SIG-M5 treated with dmso at 0.1 percent for 504 hours (cell line): ENCODE data around the gene RGL4.

Experiments
- DNase-seq: peaks from one replicate; lab custom pipeline; 2025; ENCODE audit not compliant: unreplicated experiment; lab: John Stamatoyannopoulos, UW

RGL4 gene

DNA sequence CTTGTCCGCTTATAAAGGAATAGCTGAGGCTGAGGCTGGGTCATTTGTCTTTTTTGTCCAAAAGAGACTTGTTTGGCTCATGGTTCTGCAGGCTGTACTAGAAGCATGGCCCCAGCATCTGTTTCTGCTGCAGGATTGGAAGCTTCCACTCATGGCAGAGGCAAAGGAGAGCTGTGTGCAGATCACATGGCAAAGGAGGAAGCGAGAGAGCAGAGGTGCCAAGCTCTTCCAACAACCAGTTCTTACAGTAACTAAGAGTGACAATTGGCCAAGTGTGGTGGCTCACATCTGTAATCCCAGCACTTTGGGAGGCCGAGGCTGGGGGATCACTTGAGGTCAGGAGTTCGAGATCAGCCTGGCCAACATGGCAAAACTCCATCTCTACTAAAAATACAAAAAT lies 37.3 kb downstream of the RGL4 start:
- peak; percentile 33 for DNase-seq

DNA sequence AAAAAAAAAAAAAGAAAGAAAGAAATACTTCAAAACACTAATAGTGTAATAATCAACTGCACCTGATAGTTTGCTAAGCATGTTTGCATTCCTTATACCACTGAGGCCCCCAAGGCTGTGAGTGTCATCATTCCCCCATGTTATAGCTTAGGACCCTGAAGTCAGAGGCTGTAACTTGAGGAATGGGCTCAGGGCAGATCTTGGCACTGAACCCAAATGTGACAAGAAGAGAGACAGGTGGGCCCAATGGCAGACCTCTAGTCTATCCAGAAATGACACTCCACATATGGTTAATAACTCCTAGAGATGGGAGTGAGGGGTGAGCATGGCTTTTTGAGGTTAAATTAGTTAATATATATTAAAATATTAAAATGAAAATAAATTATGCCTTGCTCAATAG lies 46.9 kb downstream of the RGL4 start:
- no peak for DNase-seq

DNA sequence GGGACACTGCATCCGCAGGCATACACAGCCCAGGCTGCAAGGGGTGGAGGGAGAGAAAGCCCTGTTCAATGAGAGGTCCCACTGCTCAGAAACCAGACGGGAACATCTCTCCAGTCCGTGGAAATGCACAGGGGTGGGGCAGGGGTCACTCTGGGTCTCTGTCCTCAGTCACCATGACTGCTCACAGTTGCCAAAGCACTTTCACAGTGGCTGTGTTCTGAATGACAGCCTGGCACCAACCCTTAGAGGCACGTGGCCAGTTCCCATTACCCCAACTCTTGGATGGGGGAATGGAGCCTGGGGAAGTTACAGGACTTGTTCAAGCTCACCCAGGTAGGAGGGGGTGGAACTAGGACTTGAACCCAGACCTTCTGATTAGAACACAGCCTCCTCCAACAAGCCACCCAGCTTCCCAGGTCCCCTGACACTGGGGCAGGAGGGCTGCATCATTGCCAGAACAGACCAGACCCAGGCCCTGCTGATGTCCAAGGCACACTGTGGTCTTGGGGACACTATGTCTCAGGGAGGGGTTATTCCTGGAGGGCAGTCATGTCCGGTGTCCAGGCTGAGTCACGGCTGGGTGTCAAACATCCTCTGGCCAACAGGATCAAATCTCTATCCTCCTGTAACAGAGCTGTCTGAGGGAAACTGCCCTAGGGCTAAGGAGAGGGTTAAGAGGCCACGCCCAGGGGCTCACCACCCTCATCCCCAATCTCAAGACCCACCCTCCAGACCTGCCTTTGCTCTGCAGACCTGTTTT lies 51.9 kb downstream of the RGL4 start:
- no peak for DNase-seq

DNA sequence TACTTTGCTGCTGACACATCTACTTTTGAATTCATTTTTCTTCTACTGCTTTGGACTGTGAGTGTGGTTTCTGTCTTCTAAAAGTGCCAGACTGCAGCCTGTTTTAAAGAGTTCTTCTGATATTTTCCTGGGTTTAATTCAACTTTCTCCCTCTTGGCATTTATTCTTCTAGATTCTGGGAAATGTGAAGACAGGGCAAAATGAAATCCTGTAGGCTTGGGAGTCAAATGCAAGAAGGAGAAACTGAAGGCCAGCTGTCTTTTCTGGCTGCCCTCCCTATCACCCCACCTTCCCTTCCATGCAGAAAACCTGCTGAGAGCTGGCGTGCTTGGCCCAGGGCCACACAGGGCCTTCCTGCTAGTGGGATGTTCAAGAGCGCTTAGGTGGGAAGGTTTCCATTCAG lies 52.5 kb downstream of the RGL4 start:
- DNase-seq: no peak

DNA sequence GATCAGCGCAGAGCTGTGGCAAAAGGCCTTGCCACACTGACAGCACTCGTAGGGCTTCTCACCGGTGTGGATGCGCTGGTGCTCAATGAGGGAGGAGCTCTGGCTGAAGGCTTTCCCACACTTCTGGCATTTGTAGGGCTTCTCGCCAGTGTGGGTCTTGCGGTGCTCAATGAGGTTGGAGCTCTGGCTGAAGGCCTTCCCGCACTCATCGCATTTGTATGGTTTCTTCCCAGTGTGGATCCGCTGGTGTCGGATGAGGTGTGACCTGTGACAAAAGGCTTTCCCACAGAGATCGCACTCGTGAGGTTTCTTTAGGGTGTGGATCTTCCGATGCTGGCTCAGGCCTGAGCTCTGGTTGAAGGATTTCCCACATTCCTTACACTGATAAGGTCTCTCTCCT lies 53.2 kb downstream of the RGL4 start:
- DNase-seq: no peak

DNA sequence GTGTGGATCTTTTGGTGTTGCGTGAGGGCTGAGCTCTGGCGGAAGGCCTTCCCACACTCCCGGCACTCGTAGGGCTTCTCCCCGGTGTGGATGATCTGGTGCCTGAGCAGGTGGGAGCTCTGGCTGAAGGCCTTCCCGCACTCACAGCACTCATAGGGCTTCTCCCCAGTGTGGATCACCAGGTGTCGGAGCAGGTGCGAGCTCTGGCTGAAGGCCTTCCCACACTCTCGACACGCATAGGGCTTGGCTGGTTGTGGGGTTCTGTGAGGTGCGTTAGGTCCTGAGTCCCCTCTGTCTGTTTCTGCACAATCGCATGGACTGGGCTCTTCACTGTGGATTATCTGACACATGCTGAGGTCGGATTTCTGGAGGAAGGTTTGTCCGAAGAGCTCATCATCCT lies 53.7 kb downstream of the RGL4 start:
- no peak for DNase-seq

DNA sequence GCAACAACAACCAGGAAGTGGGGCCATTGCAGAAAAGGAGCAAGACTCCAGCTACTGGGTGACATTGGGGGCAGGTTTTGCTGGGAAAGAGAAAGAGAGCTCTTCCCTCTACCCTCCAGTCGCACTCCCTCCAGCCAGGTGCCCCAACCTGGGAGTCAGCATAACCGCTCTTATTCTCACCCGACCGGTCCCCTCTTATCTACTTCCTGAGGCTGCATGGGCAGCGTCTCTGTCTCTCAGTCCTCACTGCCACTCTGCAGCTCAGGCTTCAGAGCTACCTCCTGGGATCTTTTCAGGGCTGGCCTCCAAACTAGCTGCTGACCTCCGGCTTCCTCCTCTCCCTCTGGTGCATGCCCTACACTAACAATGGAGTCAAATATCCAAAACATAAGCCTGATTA lies 55.0 kb downstream of the RGL4 start:
- DNase-seq: no peak
